H1 (cell line): ENCODE results near the gene ACE.

Experiments used
- KDM1A ChIP-seq: fragments of 200-600, 300-600 bp; sonication (generic); IDR thresholded peaks from 2 replicates; pipeline ENCODE4 v1.7.1; 2016; ENCODE audit warnings: mild to moderate bottlenecking, low read length, borderline replicate concordance
- POLR2A ChIP-seq, 2 experiments: IDR thresholded peaks; 1 replicate in 1 of 2; 2 replicates in 1 of 2; pipeline ENCODE4 v1.6.1; 2011; ENCODE audit warnings: low read depth in 2 of 2, low read length in 2 of 2, mild to moderate bottlenecking in 2 of 2; ENCODE audit errors: control extremely low read depth in 1 of 2
- POLR2AphosphoS5 ChIP-seq: IDR thresholded peaks from 2 replicates; pipeline ENCODE4 v1.6.1; 2011; ENCODE audit warnings: low read depth, low read length
- RFX5 ChIP-seq: IDR thresholded peaks from 2 replicates; pipeline ENCODE4 v1.6.1; 2011; ENCODE audit warnings: low read depth, low read length, improper control_type of control experiment, borderline replicate concordance
- SIX5 ChIP-seq: IDR thresholded peaks from 2 replicates; pipeline ENCODE4 v1.6.1; 2011; ENCODE audit warnings: mild to moderate bottlenecking, low read depth, low read length
- TEAD4 ChIP-seq: IDR thresholded peaks from 2 replicates; pipeline ENCODE4 v1.6.1; 2012; ENCODE audit warnings: low read depth, low read length, inconsistent platforms, mixed read lengths
- YY1 ChIP-seq: IDR thresholded peaks from 2 replicates; pipeline ENCODE4 v1.6.1; 2011; ENCODE audit warnings: low read depth, mild to moderate bottlenecking, low read length
- ZNF274 ChIP-seq: IDR thresholded peaks from 2 replicates; pipeline ENCODE4 v1.7.0; 2012; ENCODE audit warnings: low read length, borderline replicate concordance; ENCODE audit errors: extremely low read depth

DNA sequence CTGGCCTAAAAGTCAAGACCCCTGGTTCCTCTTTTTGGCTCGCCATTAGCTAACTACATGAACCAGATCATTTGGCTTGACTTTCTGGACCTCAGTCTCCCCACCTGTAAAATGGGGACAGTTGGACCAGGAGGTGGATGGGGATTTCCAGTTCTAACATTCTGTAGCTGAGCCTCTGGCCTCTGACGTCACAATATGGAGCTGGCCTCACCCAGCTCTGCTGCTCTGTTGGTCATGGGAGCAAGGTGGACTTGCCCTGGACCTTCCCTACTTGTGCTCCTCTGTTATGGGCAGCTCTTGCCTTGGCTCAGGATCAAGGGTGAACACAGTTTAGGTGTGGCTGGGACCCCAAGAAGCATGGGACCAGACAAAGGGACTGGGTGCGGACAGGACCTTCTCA, 29.8 kb downstream of the ACE start:
- TF ChIP-seq TEAD4 (no peak), POLR2AphosphoS5 (no peak), RFX5 (no peak), KDM1A (no peak), YY1 (no peak), POLR2A (IDR thresholded peaks at IDR 0.05; ENCODE audit: control extremely low read depth in 1 of 2, low read depth in 2 of 2, low read length in 2 of 2) (no peak), ZNF274 (no peak), SIX5 (no peak)
